HG03108 (cell line): ENCODE results near the gene GPR153.
A peak's percentile ranks its signal among the peaks of the same experiment; 100 is the strongest.

ENCODE experiments used
- ATAC-seq: cut with Tn5 transposase; IDR thresholded peaks from one replicate; pipeline ENCODE4 v1.9.1; 2021; ENCODE audit warnings: moderate library complexity; ENCODE audit not compliant: unreplicated experiment

Gene GPR153

DNA sequence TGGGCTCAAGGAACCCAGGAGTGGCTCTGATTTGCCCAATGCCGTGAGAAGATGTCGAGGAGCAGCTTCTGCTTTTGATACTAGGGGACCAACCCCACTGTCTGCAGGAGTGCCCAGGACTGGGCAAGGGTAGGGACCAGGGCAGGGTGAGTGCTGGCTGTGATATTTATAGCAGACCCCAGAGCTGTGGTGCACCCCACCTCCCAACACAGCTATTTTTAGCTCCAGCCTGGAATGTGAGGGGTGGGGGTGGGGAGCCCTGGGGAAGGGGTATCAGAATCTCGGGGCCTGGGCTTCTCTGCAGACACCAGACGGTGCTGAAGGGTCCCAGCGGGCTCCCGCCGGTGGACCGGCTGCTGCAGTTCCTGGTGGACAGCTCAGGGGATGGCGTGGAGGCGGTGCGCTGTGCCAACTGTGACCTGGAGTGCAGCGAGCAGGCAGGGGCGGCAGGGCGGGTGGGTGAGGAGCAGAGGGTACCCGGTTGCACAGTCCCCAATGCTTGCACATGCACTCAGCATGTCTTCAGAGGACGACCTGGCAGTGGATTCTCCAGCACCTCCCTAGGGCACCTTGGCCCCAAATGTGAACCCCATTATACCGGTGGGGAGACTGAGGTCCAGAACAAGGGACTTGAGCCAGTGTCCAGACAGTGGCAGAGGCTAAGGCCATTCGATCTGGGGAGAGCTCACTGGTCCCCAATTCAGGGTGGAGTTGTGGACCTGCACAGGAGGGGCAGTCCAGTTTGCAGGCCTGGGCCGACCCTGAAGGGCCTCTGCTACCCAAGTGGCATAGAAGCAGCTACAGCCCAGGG is 53.6 kb downstream of the GPR153 start:
- ATAC-seq = no peak

DNA sequence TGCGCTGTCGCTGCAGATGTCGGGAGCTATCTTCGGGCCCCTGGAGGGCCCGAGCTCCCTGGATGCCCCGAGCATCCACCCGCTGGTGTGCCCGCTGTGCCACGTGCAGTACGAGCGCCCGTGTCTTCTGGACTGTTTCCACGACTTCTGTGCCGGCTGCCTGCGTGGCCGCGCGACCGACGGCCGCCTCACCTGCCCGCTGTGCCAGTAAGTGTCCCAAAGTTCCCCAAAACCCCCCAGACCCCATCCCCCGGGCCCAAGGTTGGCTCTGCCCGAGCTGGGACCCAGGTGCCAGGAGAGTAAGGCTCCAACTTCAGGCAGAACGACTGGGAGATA is 54.4 kb downstream of the GPR153 start:
- ATAC-seq = no peak

DNA sequence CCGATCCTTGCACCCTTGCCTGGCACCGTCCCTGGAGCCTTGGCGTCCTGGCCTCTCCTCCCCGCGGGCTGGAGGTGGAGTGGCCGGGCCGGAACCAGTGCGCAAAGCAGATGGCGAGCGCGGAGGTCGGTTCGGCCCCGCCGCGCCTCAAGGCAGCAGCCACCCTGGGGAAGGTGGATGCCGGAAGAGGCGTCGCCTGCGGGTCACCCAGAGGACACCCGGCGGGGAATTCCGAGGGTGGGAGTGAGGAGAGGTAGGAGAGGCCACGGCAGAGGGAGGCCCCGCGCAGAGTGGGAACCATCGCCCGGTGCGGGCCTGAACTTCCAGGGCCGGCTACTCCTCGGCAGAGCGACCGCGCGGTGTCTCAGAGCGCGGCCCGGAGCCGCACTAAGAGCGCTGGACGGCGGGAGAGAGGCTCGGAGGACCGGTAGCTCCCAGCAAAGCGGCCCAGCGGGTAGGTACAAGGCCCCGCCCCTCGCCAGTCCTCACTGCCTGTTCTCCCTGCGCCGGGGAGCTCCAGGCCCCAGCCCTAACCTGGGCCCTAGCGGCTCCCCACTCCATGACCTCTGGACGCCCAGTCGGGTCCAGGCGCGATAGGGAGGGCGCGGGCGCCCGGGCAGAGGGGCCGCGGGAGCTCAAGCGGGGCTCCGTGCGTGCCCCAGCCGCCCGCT is 54.9 kb downstream of the GPR153 start, which contains the start of gene RNF207:
Gene RNF207 (plus strand): TSS at position 271 of the 671 bp plus-strand sequence. CDS start 417 bp downstream, outside the sequence.
- ATAC-seq = peak; percentile 58

DNA sequence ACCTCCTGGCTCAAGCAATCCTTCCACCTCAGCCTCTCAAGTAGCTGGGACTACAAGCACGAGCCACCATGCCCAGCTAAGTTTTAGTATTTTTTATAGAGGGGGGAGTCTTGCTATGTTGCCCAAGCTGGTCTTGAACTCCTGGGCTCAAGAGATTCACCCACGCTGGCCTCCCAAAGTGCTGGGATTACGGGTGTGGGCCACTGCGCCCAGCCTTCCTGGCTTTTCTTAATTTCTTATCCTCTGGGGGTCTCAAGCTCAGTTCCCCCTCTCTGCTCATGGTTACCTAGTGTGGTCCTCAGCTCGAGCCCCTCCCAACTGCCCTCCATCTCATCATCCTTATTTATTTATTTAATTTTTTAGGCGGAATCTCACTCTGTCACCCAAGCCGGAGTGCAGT is 58.6 kb downstream of the GPR153 start:
- ATAC-seq = no peak

DNA sequence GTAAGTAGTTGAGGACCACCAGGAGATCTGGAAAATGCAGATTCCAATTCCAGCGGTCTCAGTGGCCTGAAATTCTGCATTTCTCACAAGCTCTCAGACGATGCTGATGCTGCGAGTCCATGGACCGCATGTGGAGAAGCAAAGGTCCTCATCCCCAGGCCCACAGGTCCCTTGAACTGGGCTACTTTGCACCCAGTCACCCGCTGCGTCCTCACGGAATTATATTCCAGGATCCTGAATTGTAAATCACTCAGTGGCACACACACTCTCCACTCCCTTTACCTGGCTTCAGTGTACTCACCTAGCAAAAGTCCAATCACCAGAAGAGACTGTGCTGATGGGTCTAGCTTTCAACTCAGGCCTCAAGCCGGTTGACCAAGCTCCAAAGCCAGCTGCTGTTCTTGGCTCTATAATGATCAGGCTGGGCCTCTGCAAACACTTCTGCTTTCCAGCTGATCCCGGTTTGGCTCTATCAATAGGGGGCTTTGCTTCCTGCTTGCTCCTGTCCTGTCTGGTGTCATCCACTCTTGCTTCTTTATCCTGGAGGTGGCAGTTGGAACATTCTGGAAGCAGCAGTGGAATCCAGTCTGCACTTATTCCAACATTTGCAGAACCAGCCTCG is 60.6 kb downstream of the GPR153 start:
- no peak for ATAC-seq

DNA sequence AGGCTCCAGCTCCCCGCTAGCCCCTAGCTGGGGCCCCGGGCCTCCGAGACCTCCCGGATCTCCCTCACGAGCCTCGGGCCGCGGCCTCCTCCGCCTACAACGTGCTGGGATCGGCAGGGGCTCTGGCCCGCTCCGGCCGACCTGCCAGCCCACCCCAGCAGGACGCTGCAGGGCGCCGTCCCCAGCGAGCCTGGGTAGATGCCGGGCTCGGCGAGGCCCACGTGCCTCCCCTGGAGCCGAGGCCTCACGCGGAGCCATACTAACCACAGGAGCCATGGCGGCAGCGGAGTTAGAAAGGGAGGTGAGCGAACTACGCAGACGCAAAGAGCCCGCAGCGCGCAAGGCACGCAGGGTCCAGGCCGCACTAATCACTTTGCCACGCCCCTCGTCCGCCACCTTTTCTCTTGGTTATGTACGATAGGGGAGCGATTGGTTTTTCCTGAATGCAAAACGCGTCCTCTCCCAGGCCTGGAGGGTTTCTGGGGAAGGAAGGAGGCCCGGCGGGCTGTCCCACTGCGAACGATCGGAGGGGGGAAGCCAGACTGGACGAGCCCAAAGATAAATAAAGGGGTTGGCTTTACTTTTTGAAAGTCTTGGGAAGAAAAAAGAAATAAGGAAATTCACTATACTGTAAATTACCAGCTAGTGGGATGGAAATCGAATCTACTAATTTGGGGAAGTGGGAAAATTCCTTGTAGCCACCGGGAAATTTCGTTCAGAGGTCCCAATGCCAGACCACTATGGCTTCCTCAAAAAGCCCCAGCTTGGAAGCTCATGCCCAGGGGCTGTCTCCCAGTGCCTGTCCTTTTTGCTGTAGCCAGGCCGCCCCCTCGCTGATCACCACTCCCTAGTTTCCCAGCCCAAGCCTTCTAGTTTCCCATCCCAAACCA is 61.4 kb downstream of the GPR153 start, which contains the start of gene RPL22:
Gene RPL22 (minus strand): TSS at position 298 of the 890 bp plus-strand sequence. CDS start 22 bp downstream, at position 276.
- ATAC-seq = peak; percentile 94

DNA sequence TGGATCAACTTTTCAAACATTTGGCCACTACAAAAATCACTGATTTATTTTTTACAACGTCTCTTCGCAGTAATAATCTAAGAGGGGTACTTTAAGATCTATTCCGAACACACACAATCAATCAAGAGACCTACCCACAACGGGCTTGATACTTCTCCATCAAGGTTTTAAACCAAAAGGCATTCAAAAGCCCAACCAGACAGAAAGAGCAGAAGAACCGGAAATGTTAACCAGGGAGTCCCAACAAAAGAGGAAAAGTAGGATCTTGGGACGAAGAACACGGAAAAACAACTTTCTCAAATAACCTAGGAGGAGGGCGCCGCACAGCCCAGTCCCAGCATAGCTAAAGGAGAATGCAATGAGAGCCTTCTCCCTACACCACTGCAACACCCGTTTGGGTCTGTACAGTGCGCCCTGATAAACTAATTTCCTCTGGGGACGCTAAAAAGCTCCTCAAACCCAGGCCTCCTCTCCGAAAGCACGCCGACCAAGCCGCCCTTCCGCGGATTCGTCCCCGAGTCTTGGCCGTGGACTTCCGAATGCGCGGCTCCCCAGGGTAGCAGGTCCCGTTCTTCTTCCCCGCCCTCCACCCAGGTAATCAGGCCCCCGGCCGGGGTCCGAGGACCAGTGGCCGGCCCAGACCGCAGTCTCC is 62.1 kb downstream of the GPR153 start:
- ATAC-seq = peak; percentile 15

DNA sequence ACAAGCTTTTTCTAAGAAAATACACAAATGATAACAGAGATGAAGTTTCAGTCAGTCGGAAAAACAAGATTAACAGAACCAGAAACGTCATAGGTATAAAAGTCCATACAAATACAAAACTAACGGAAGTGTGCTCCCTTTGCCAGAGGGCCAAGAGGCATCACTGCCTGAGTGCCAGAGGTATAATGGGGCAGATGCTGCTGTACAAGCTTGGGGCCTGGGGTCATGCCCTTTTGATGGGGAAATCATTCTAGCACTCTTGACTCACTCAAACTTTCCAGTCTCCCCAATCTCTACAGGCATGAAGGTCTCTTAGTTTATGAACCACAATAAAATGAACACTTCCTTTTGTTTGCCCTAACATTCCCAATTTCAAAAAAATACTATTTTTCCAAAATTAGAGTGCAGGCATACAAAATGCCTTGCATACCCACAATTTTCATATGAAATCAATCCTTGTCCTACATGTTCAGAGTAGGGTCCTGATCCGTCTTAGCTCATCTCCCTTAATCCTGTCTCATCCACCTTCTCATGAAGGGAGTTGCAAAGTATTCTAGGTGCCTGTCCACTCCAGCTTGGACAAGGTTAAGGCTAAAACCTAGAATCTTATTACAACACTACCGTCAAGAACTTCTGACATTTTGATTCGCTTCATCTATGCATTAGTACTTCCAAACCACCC is 63.0 kb downstream of the GPR153 start:
- no peak for ATAC-seq
